ENCODE results near the gene MYO18B.

DNA sequence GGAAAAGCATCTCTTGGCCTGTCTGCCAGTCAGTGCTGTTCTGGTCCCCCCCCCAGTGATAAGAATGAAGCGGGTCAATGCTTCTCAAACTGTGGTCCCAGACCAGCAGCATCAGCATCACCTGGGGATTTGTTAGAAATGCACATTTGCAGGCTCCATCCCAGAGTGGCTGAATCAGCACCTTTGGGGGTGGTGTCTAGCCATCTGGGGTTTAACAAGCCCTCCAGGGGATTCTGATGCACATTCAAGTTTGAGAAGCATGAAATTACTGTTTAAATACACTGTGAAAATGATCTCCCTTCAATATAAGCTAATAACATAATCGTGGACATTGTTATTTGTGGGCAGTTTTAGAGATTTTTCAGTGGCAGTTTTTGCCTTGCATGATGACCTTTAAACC lies 133.5 kb downstream of the MYO18B start:
- TF ChIP-seq, protein P1, sequence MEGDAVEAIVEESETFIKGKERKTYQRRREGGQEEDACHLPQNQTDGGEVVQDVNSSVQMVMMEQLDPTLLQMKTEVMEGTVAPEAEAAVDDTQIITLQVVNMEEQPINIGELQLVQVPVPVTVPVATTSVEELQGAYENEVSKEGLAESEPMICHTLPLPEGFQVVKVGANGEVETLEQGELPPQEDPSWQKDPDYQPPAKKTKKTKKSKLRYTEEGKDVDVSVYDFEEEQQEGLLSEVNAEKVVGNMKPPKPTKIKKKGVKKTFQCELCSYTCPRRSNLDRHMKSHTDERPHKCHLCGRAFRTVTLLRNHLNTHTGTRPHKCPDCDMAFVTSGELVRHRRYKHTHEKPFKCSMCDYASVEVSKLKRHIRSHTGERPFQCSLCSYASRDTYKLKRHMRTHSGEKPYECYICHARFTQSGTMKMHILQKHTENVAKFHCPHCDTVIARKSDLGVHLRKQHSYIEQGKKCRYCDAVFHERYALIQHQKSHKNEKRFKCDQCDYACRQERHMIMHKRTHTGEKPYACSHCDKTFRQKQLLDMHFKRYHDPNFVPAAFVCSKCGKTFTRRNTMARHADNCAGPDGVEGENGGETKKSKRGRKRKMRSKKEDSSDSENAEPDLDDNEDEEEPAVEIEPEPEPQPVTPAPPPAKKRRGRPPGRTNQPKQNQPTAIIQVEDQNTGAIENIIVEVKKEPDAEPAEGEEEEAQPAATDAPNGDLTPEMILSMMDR (IDR thresholded peaks at IDR 0.05; ENCODE audit: low read length): no peak
- TF ChIP-seq EZH2phosphoT487 (IDR thresholded peaks at IDR 0.05; ENCODE audit: low read length): no peak
- no peak for TF ChIP-seq EZH2 (optimal IDR thresholded peaks at IDR 0.05; ENCODE audit: low read depth, low read length)
